Ectodermal cell (in vitro differentiated cells): ENCODE measurements around the gene ADAMTS12.
"Not testable (repeated sequence)": the region's sequence is repeated elsewhere in the genome, so short reads cannot be mapped to it uniquely, and the experiment has no call there.

ENCODE experiments used
- H3K27ac ChIP-seq: 2 replicates; pipeline ENCODE4 v1.7.0; 2013; ENCODE audit warnings: mild to moderate bottlenecking, low read depth, low read length; ENCODE audit not compliant: insufficient read depth, poor library complexity, severe bottlenecking
- H3K27me3 ChIP-seq: 2 replicates; pipeline ENCODE4 v1.7.0; 2013; ENCODE audit warnings: mild to moderate bottlenecking, low read length; ENCODE audit not compliant: insufficient read depth, control insufficient read depth, poor library complexity, severe bottlenecking
- H3K36me3 ChIP-seq: one replicate; pipeline ENCODE4 v1.7.0; 2013; ENCODE audit warnings: low read length; ENCODE audit not compliant: control insufficient read depth, insufficient read depth
- H3K4me1 ChIP-seq: one replicate; pipeline ENCODE4 v1.7.0; 2013; ENCODE audit warnings: low read length; ENCODE audit not compliant: control insufficient read depth, insufficient read depth
- H3K4me3 ChIP-seq: 2 replicates; pipeline ENCODE4 v1.7.0; 2013; ENCODE audit warnings: low read depth, low read length, control low read depth; ENCODE audit not compliant: insufficient read depth
- H3K9me3 ChIP-seq: 2 replicates; pipeline ENCODE4 v1.7.0; 2013; ENCODE audit warnings: mild to moderate bottlenecking, low read length, moderate library complexity; ENCODE audit not compliant: control insufficient read depth
- WGBS, 2 experiments: methylation state at CpG; one replicate each; pipeline ENCODE4 v1.1.7; 2013; ENCODE audit warnings: missing lambda C conversion rate in 2 of 2; 5-methylcytosine and 5-hydroxymethylcytosine counted together

The ADAMTS12 gene

DNA sequence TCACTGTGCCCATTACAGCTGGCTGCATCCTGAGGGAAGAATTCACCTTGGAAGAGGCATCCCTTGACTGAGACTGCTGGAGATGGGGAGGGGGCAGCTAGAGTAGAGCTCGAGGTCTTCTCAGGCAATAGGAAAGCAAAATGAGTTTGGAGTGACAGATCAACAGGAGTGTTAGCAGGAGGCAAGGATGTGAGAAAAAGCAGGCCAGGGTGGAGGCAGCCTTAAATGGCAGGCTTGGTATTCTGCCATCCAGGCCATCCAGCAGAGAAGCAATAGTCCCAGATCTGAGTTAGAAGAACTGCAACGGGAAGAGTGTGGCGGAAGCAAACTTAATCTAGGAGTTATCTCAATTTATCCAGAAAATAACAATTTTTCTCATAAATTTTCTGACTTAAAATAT lies 6.1 kb downstream of the ADAMTS12 start:
- Histone ChIP-seq H3K9me3 (no peaks in the 10 kb centered on the region), H3K36me3 (no peaks in the 10 kb centered on the region), H3K27ac (no peak overlapping the region), H3K27me3 (no peaks in the 10 kb centered on the region), H3K4me3 (no peak overlapping the region), H3K4me1 (peaks cover 18% of the 10 kb centered on the region)
- WGBS, 2 experiments: 80 to 82% methylated on average over 3 of the region's 3 CpGs

DNA sequence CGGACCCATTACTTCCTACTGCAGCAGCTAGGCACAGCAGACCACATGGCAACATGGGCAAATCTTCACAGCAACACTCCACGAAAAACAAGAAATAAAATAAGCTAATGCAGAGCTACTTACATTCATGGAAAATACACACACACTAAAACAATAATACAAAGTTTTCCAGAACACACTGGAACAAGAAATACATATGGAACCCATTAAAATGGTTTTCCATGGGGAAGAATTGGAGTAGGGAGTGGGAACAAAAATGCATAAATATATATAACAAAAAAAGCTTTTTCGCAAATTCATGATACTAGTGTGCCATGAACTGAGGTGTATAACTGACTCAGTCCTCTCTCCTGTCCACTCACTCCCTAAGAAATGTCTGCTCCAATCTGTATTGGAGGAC lies 8.3 kb downstream of the ADAMTS12 start:
- H3K36me3 ChIP-seq: no peaks in the 10 kb centered on the region
- no peaks in the 10 kb centered on the region for H3K9me3 ChIP-seq
- no peaks in the 10 kb centered on the region for H3K27me3 ChIP-seq
- WGBS, 2 experiments: 94 to 98% methylated on average over 3 of the region's 3 CpGs
- peaks cover 5% of the 10 kb centered on the region for H3K4me1 ChIP-seq
- no peak overlapping the region for H3K4me3 ChIP-seq
- no peak overlapping the region for H3K27ac ChIP-seq

DNA sequence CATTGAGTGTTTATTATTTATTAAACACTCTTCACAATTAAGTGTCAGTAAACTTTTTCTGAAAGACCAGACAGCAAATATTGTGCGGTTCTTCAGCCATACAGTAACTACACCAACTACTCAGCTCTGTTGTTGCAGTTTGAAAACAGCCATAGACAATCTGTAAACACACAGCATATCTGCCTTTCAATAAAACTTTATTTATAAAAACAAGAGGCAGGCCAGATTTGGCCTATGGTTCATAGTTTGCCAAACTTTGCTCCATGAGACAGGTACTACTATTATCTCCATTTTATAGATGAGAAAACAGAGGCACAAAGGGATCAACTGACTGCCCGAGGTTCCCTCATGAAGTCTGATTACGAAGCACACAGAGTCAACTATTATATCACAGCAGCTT lies 11.5 kb downstream of the ADAMTS12 start:
- Histone ChIP-seq H3K27me3 (no peaks in the 10 kb centered on the region), H3K9me3 (no peaks in the 10 kb centered on the region), H3K4me1 (peaks cover 5% of the 10 kb centered on the region), H3K4me3 (no peak overlapping the region), H3K36me3 (no peaks in the 10 kb centered on the region), H3K27ac (no peak overlapping the region)
- WGBS, 2 experiments: 96 to 97% methylated on average over 3 of the region's 3 CpGs

DNA sequence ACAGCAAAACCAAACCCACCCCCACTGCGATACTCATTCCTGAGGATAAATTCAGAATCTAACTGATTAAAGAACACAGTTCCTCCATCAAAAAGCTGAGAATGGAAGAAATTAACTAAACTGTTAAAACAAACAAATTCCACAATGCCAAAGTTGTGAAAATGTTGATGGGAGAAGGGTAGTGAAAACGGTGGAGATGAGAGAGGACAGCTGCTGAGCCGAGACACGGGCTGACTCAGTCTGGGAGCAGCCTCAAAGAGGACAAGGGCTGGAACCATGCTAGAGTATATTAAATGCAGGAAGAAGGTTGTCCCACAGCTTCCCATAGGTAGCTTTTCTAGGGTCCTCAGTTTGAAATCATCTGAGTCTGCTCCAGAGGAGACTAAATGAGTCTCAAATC lies 14.3 kb downstream of the ADAMTS12 start:
- H3K4me3 ChIP-seq: no peak overlapping the region
- no peaks in the 10 kb centered on the region for H3K36me3 ChIP-seq
- H3K4me1 ChIP-seq: no peaks in the 10 kb centered on the region
- H3K27ac ChIP-seq: no peak overlapping the region
- 95% methylated on average over 4 of the region's 4 CpGs for WGBS, 2 experiments
- no peaks in the 10 kb centered on the region for H3K9me3 ChIP-seq
- H3K27me3 ChIP-seq: no peaks in the 10 kb centered on the region

DNA sequence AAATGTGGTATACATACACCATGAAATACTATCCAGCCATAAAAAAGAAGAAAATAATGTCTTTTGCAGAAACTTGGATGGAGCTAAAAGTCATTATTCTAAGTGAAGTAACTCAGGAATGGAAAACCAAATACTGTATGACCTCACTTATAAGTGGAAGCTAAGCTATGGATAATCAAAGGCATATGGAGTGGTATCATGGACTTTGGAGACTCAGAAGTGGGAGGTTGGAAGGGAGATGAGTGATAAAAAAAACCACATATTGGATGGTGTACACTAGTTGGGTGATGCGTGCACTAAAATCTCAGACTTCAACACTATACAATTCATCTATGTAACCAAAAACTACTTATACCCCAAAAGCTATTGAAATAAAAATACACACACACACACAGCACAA lies 24.5 kb downstream of the ADAMTS12 start:
- Histone ChIP-seq H3K4me1 (no peaks in the 10 kb centered on the region), H3K36me3 (peaks cover 5% of the 10 kb centered on the region), H3K27ac (no peak overlapping the region), H3K9me3 (no peaks in the 10 kb centered on the region), H3K27me3 (no peaks in the 10 kb centered on the region), H3K4me3 (no peak overlapping the region)
- 83% methylated on average over 1 of the region's 1 CpG; no CpG with 5 or more reads in 1 of the 2 experiments for WGBS, 2 experiments

DNA sequence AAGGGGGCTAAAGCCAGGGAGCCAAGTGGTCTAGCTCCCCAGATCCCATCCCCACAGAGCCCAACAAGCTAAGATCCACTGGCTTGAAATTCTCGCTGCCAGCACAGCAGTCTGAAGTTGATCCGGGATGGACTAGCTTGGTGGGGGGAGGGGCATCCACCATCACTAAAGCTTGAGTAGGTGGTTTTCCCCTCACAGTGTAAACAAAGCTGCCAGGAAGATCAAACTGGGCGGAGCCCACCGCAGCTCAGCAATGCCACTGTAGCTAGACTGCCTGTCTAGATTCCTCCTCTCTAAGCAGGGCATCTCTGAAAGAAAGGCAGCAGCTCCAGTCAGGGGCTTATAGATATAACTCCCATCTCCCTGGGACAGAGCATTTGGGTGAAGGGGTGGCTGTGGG lies 32.6 kb downstream of the ADAMTS12 start:
- H3K27me3 ChIP-seq: not testable (repeated sequence)
- WGBS, 2 experiments: 67 to 68% methylated on average over 4 of the region's 4 CpGs
- H3K4me1 ChIP-seq: peaks cover 35% of the 10 kb centered on the region

DNA sequence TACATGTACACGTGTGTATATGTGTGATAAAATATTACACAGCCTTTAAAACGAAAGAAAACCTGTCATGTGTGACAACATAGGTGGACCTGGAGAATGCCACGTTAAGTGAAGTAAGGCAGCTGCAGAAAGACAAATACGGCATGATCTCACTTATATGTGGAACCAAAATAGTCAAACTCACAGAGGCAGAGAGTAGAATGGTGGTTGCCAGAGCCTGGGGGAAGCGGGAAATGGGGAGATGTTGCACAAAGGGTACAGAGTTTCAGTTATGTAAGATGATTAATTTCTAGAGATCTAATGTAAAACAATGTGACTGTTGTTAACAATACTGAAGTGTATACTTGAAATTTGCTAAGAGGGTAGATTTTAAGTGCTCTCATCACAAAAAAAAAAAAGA lies 34.8 kb downstream of the ADAMTS12 start:
- H3K27me3 ChIP-seq: no peaks in the 10 kb centered on the region
- WGBS, 2 experiments: 95 to 97% methylated on average over 5 of the region's 5 CpGs
- peaks cover 48% of the 10 kb centered on the region for H3K4me1 ChIP-seq
- no peaks in the 10 kb centered on the region for H3K9me3 ChIP-seq
- no peaks in the 10 kb centered on the region for H3K36me3 ChIP-seq
- no peak overlapping the region for H3K27ac ChIP-seq
- no peak overlapping the region for H3K4me3 ChIP-seq

More for the DNA sequence above, 32.6 kb downstream of the ADAMTS12 start:
- H3K27ac ChIP-seq, H3K36me3 ChIP-seq, H3K9me3 ChIP-seq, H3K4me3 ChIP-seq: not testable (repeated sequence)

DNA sequence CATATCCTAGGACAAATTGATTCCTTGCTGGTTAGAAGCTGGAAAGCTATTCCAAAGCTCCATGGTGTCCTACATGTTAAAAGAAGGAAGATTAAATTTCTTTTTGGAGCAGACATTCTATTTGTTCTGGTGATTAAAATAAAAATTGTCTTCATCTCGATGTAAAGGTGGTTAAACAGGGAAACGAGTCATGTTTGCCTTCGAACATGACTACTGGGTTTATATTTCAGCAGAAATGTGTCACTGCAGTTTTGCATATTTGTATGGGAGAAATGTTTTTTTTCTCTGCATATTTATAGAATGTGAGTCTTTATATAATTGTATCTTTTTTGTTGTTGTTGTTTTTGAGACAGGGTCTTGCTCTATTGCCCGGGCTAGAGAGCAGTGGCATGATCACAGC lies 36.4 kb downstream of the ADAMTS12 start:
- Histone ChIP-seq H3K36me3 (no peaks in the 10 kb centered on the region), H3K27ac (peak overlapping the region; percentile 79), H3K27me3 (no peaks in the 10 kb centered on the region), H3K4me1 (peaks cover 51% of the 10 kb centered on the region), H3K4me3 (no peak overlapping the region), H3K9me3 (no peaks in the 10 kb centered on the region)
- WGBS, 2 experiments: 94 to 95% methylated on average over 4 of the region's 4 CpGs

DNA sequence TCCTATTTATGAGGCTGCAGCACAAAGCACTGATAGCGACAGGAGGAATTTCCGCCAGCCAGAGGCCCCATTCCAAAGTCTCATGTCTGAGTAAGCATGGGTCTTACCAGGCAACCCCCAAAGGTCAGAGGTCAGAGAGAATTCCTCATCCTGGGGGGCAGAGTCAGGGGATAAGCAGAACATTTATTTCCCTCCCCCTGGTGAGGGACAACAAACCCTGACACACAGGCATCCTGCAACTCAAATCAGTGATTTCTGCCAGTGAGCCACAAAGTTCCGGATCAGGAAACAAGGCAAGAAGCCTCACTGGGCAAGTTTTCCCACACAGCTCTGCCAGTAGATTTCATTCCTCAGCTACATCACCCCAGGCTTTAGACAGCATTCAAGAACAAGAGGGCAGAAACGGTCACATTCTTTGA lies 37.0 kb downstream of the ADAMTS12 start:
- peaks cover 52% of the 10 kb centered on the region for H3K4me1 ChIP-seq
- H3K27me3 ChIP-seq: no peaks in the 10 kb centered on the region
- H3K4me3 ChIP-seq: no peak overlapping the region
- H3K36me3 ChIP-seq: no peaks in the 10 kb centered on the region
- H3K9me3 ChIP-seq: no peaks in the 10 kb centered on the region
- peak overlapping the region; percentile 79 for H3K27ac ChIP-seq
- 34 to 47% methylated on average over 4 of the region's 4 CpGs for WGBS, 2 experiments

DNA sequence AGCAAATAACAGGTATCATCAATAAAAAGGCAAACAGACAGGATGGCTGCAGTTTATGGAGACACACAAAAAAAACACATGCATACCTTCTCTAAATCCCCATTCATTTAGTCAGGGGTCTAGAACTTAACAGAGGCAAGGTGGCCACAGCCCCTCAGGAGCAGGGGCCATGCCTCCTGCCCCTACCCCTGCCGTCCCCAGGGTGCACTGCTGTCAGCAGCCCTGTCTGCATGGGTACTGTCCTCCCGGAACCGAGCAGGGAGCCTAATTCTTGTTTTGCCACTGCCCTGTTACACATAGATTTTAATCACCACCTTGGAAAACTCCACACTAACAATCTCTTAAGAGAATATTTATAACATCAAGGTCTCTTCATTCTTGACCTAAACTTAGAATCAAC lies 39.0 kb downstream of the ADAMTS12 start:
- H3K36me3 ChIP-seq: no peaks in the 10 kb centered on the region
- no peak overlapping the region for H3K4me3 ChIP-seq
- H3K27me3 ChIP-seq: no peaks in the 10 kb centered on the region
- 83 to 84% methylated on average over 3 of the region's 3 CpGs for WGBS, 2 experiments
- H3K4me1 ChIP-seq: peaks cover 41% of the 10 kb centered on the region
- no peak overlapping the region for H3K27ac ChIP-seq
- H3K9me3 ChIP-seq: no peaks in the 10 kb centered on the region

DNA sequence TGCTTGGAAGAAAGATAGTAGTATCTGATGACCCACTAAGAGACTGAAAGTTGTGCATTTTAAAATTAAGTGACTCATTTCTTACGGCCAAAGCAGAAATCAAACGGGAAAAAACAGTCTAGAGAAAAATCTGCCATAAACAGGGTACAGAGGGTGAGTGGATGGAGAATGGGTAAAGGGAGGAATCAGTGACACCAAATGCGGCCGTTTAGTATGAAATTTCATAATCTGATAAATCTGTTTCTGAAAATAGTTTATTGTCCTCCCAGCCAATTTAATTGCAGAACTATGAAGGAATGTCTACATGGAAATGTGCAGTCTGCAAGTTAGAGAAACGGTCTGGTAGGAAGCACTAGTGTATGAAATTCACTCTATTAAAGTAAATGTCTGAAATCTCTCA lies 39.5 kb downstream of the ADAMTS12 start:
- Histone ChIP-seq H3K27me3 (no peaks in the 10 kb centered on the region), H3K4me1 (peaks cover 41% of the 10 kb centered on the region), H3K4me3 (no peak overlapping the region), H3K27ac (no peak overlapping the region), H3K36me3 (no peaks in the 10 kb centered on the region), H3K9me3 (no peaks in the 10 kb centered on the region)
- 95 to 96% methylated on average over 5 of the region's 5 CpGs for WGBS, 2 experiments
